GM19372 (cell line): Measurements from ENCODE around the gene OR6X1.
"Not testable (repeated sequence)": the region's sequence is repeated elsewhere in the genome, so short reads cannot be mapped to it uniquely, and the experiment has no call there.

Experiments
- ATAC-seq: cut with Tn5 transposase; IDR thresholded peaks from one replicate; pipeline ENCODE4 v1.9.1; 2021; ENCODE audit warnings: mild to moderate bottlenecking, low read depth, moderate library complexity; ENCODE audit not compliant: unreplicated experiment

The OR6X1 gene

DNA sequence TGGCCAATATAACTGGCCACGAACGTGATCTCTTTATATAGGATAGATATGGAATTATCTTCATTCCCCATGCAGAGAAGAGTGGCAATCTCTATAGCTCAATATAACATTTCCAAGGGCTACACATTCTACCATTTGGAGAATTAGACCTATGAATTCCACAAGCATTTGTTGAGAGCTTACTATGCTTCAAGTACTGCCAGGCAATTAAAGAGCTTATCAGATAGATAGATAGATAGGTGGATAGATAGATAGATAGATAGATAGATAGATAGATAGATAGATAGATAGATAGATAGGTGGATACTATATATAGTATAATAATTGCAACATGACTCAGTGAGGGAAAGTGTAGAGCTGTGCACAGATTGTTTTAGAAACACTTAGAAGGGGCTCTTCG is 1.5 kb upstream of the OR6X1 start:
- ATAC-seq = no peak

- no peak for ATAC-seq
Measured at GRCh38 chr11:123755344-123755743, 1.0 kb upstream of the OR6X1 start.

GRCh38 chr11:123753110-123753509 is 1.2 kb downstream of the OR6X1 start:
- no peak for ATAC-seq

DNA sequence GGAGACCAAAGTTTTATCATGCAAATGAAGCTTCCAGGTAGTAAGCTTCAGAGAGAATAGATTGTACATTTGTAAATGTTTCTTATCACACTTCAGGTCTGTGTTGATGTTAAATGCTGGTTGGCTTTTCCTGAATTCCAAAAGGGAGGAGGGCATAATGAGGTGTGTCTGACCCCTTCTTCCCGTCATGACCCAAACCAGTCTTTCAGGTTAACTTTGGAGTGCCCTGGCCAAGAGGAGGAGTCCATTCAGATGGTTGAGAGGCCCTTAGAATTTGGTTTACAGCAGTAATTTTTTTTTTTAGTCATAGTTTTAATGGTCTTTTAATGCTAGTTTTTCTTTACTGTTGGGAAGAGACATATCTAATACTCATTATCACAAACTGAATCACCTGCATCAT is 2.5 kb downstream of the OR6X1 start:
- no peak for ATAC-seq

DNA sequence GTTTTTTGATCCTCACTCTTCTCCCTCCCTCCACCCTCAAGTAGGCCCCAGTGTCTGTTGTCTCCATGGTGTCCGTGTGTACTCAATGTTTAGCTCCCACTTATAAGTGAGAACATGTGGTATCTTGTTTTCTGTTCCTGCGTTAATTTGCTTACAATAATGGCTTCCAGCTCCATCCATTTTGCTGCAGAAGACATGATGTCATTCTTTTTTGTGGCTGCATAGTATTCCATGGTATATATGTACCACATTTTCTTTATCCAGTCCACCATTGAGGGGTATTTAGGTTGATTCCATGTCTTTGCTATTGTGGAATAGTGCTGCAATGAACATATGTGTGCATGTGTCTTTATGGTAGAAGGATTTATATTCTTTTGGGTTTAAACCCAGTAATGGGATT is 6.0 kb downstream of the OR6X1 start:
- ATAC-seq = not testable (repeated sequence)

DNA sequence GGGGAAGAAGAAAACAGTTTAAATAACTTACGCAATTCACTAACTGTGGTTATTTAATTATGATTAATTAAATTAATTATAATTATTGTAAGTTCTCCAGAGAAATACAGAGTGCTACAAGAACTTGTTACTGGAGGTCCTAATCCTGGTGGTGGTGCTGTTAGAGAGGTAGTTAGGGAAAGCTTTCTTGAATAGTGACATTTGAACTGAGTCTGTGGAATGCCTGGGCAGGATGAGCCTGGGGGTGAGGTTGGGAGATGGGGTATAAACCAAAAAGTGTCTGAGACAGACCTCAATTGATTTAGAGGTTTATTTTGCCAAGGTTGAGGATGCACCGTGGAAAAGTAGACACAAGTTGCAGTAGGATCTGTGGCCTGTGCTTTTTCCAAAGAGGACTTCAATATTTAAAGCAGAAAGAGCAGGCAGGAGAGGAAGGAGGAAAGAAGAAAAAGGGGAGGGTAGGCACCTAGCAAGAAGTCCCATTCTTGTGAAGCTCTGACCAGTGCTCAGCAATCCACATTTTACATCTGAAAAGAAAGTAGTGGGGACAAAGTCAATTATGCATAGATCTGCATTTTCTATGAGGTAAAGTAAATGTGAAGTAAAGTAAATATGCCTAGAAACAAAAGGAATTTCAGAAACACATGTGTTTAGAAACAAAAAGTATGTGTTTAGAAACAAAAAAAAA is 8.4 kb downstream of the OR6X1 start:
- ATAC-seq = no peak

DNA sequence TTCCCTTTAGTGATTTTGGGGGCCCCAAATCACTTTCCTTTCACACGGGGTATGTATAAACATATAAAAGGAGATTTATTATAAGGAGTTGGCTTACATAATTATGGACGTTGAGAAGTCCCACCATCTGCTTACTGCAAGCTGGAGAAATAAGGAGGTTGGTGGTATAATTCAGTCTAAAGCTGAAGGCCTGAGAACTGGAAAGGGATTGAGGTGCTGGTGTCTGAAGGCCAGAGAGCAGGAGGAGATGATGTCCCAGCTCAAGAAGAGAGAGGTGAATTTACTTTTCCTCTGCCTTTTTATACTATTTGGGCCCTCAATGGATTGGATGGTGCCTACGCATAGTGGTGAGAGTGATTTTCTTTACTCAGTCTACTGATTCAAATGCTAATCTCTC is 11.6 kb downstream of the OR6X1 start:
- no peak for ATAC-seq

- ATAC-seq = peak; percentile 6
Measured at GRCh38 chr11:123742031-123742723, 12.1 kb downstream of the OR6X1 start.

GRCh38 chr11:123741159-123742030 is 12.9 kb downstream of the OR6X1 start, which contains the start of gene ZNF202:
ZNF202 (minus strand) TSS chr11:123741660; CDS start chr11:123730888, 10,772 bp downstream.
- peak; percentile 99 for ATAC-seq

- peak; percentile 3 for ATAC-seq
Measured at GRCh38 chr11:123740787-123741158, 13.5 kb downstream of the OR6X1 start.

GRCh38 chr11:123738374-123738773 is 15.9 kb downstream of the OR6X1 start:
- ATAC-seq = no peak

DNA sequence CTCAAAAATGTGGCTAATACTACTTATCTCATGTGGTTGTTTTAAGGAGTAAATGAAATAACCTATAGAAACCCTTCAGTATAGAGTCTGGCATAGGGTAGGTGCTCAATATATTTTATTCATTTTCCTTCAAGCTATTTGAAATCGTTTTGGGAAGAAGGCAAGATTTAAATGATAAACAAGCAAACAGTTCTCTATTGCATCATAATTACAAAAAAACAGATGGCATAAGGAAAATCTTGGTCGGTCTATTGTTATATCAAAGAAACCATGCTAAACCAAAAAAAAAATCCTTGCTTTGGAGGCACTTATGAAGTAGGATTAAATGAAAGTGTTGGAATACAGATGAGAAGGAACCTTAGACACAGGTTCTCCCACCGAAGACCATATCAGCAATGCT is 17.5 kb downstream of the OR6X1 start:
- ATAC-seq = no peak

- no peak for ATAC-seq
Measured at GRCh38 chr11:123729602-123730001, 24.7 kb downstream of the OR6X1 start.

- no peak for ATAC-seq
Measured at GRCh38 chr11:123725995-123726655, 28.2 kb downstream of the OR6X1 start.

DNA sequence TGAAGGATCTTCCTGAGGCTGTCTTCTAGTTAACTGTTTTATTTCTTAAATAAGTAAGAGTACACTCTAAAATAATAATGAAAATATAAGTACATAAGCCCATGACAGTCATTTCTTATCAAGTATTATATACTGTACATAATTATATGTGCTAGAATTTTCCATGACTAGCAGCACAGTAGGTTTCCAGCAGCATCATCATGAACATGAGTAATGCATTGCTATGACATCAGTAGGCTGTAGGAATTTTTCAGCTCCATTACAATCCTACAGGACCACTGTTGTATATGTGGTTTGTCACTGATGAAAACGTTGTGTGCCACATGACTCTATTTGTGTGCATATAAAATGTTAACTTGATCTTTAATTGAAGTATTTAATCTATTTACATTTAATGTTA is 34.9 kb downstream of the OR6X1 start:
- ATAC-seq = no peak

GRCh38 chr11:123718469-123718868 is 35.8 kb downstream of the OR6X1 start:
- ATAC-seq = no peak

GRCh38 chr11:123718063-123718462 is 36.3 kb downstream of the OR6X1 start:
- ATAC-seq = no peak

- ATAC-seq = not testable (repeated sequence)
Measured at GRCh38 chr11:123712627-123713026, 41.7 kb downstream of the OR6X1 start.

- ATAC-seq = no peak
Measured at GRCh38 chr11:123707606-123708205, 46.6 kb downstream of the OR6X1 start.

DNA sequence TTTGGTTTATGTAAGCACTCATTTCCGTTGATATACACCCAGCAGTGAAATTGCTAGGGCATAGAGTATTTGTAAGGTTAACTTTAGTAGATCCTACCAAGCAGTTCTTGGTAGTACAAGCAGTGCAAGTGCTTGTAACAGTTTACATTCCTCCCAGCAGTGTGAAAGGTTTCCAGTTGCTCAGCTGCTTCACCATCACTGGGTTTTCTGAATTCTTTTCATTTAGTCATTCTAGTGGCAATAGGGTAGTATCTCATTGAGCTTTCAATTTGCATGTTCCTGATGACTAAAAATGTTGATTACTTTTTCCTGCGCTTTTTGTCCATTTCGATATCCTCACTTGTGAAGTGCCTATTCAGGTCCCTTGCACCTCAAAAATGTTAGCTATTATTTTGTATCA is 47.1 kb downstream of the OR6X1 start:
- no peak for ATAC-seq
